Sigmoid colon (tissue), 7 donors: ENCODE results near the gene ME3. TPM values are rescaled to one million over a fixed set of nuclear protein-coding genes. Genes with fewer than 3 reads are reported as not detected.

Experiments
- DNase-seq: peaks from one replicate; pipeline ENCODE4 v3.0.0-alpha.2; 2019
- H3K27ac ChIP-seq, 4 donors: fragments of 200-600 bp; sonication (generic); one replicate each; pipeline ENCODE4 v1.5.1; 2016 to 2019; ENCODE audit warnings: mild to moderate bottlenecking in 1 of 4
- H3K27me3 ChIP-seq, 3 donors: fragments of 200-600 bp; sonication (generic); one replicate each; pipeline ENCODE4 v1.5.1; 2019; ENCODE audit warnings: mild to moderate bottlenecking in 1 of 3
- H3K36me3 ChIP-seq, 4 donors: fragments of 200-600 bp; sonication (generic); one replicate each; pipeline ENCODE4 v1.5.1; 2016 to 2019
- H3K4me1 ChIP-seq, 4 donors: fragments of 200-600 bp; sonication (generic); one replicate each; pipeline ENCODE4 v1.5.1; 2017 to 2019
- H3K4me3 ChIP-seq, 4 donors: fragments of 200-600 bp; sonication (generic); one replicate each; pipeline ENCODE4 v1.5.1; 2017 to 2019; ENCODE audit warnings: mild to moderate bottlenecking in 2 of 4, moderate library complexity in 1 of 4
- H3K9me3 ChIP-seq, 4 donors: fragments of 200-600 bp in 3 of 4; sonication (generic) in 3 of 4; one replicate each; pipeline versions ENCODE4 v1.5.1 to v1.6.1; 2013 to 2019
- CTCF ChIP-seq, 4 experiments: fragments of 450-650 bp in 3 of 4; fragments of 200-600 bp in 1 of 4; IDR thresholded peaks; one replicate each; pipeline ENCODE4 v1.5.1; 2016 to 2019; ENCODE audit warnings: antibody characterized with exemption in 4 of 4, mild to moderate bottlenecking in 3 of 4, moderate library complexity in 2 of 4
- EP300 ChIP-seq, 4 donors: sonication (generic); formaldehyde crosslinking; IDR thresholded peaks; one replicate each; pipeline ENCODE4 v1.6.1; 2017; ENCODE audit warnings: antibody characterized with exemption in 4 of 4
- POLR2A ChIP-seq, 2 donors: fragments of 450-650 bp; IDR thresholded peaks; one replicate each; pipeline ENCODE4 v1.6.1; 2016; ENCODE audit warnings: antibody characterized with exemption in 2 of 2, mild to moderate bottlenecking in 2 of 2, moderate library complexity in 2 of 2
- POLR2AphosphoS5 ChIP-seq, 4 donors: sonication (generic); formaldehyde crosslinking; IDR thresholded peaks; one replicate each; pipeline ENCODE4 v1.6.1; 2017; ENCODE audit warnings: antibody characterized with exemption in 4 of 4
- WGBS, 2 donors: extraction: QIAGEN DNeasy Blood & Tissue Kit; methylation state at CpG; one replicate each; pipeline ENCODE4 v1.1.7; 2013; 5-methylcytosine and 5-hydroxymethylcytosine counted together
- intact Hi-C: fragments of 100-400 bp; cut with DNase I; formaldehyde crosslinking; loops from one replicate; pipeline ENCODE4 v1.15.1; 2023
- polyA plus RNA-seq, 3 donors: library from polyadenylated mRNA; stranded (reverse); fragments of 200-250 nt; gene quantifications; one replicate each; pipeline ENCODE4 v1.2.3, GENCODE V29; 2013
- total RNA-seq, 4 donors: library from RNA; depleted of rRNA; stranded (reverse); fragments of >200 nt; gene quantifications; one replicate each; pipeline ENCODE4 v1.1.0, GENCODE V29; 2016
- donor health status: healthy with polysubstance abuse.
- donor health status: Bipolar disorder and iron deficiency.
- donor health status: healthy.

The ME3 gene
- total and polyA plus RNA-seq, 7 donors: 7.8 to 53.2 (median 25.5) TPM

GRCh38 chr11:86627776-86628455 is 44.5 kb downstream of the ME3 start:
- H3K36me3 ChIP-seq: no peaks in the 10 kb centered on the region
- TF ChIP-seq CTCF (IDR thresholded peaks at IDR 0.05) (no peak), POLR2A (IDR thresholded peaks at IDR 0.05) (no peak), POLR2AphosphoS5 (IDR thresholded peaks at IDR 0.05) (no peak), EP300 (IDR thresholded peaks at IDR 0.05) (no peak)
- peak overlapping the region; percentile 58 to 81 (median 74) for H3K27ac ChIP-seq
- 90 to 93% methylated on average over 7 of the region's 7 CpGs for WGBS, 2 donors
- H3K27me3 ChIP-seq: no peaks in the 10 kb centered on the region
- no peak for DNase-seq
- H3K9me3 ChIP-seq: no peaks in the 10 kb centered on the region
- no peak overlapping the region for H3K4me3 ChIP-seq
- intact Hi-C loops: loop anchor here (2.0 to 5.0 kb wide), 2 partner anchors 45 to 184 kb away; partner anchors contain the start of gene ME3
- H3K4me1 ChIP-seq: peaks cover 0 to 83% (median 55%) of the 10 kb centered on the region in 4 donors

GRCh38 chr11:86625981-86626380 is 46.4 kb downstream of the ME3 start:
- peaks cover 0 to 79% (median 58%) of the 10 kb centered on the region in 4 donors for H3K4me1 ChIP-seq
- H3K4me3 ChIP-seq: no peak overlapping the region
- intact Hi-C loops: loop anchor here (5.0 kb wide), 1 partner anchor 186 kb away; no protein-coding TSS in a partner anchor
- no peaks in the 10 kb centered on the region for H3K36me3 ChIP-seq
- no peaks in the 10 kb centered on the region for H3K9me3 ChIP-seq
- TF ChIP-seq CTCF (IDR thresholded peaks at IDR 0.05) (no peak), POLR2A (IDR thresholded peaks at IDR 0.05) (no peak), EP300 (IDR thresholded peaks at IDR 0.05) (no peak), POLR2AphosphoS5 (IDR thresholded peaks at IDR 0.05) (no peak)
- H3K27me3 ChIP-seq: no peaks in the 10 kb centered on the region
- no peak for DNase-seq
- 75 to 89% methylated on average over 2 of the region's 2 CpGs for WGBS, 2 donors
- peak overlapping the region in 2 of 4 donors; percentile 78 to 81 for H3K27ac ChIP-seq

GRCh38 chr11:86625544-86625943 is 46.9 kb downstream of the ME3 start:
- DNase-seq: no peak
- TF ChIP-seq POLR2A (IDR thresholded peaks at IDR 0.05) (no peak), POLR2AphosphoS5 (IDR thresholded peaks at IDR 0.05) (no peak), CTCF (IDR thresholded peaks at IDR 0.05) (no peak), EP300 (IDR thresholded peaks at IDR 0.05) (no peak)
- WGBS, 2 donors: 82 to 89% methylated on average over 2 of the region's 2 CpGs
- Histone ChIP-seq H3K27ac (peak overlapping the region in 1 of 4 donors; percentile 81), H3K4me1 (peaks cover 0 to 79% (median 56%) of the 10 kb centered on the region in 4 donors), H3K36me3 (no peaks in the 10 kb centered on the region), H3K9me3 (no peaks in the 10 kb centered on the region), H3K4me3 (no peak overlapping the region), H3K27me3 (no peaks in the 10 kb centered on the region)
- intact Hi-C loops: loop anchor here (5.0 kb wide), 1 partner anchor 187 kb away; no protein-coding TSS in a partner anchor

- no peak for TF ChIP-seq EP300 (IDR thresholded peaks at IDR 0.05)
- no peak for TF ChIP-seq POLR2AphosphoS5 (IDR thresholded peaks at IDR 0.05)
- TF ChIP-seq CTCF (IDR thresholded peaks at IDR 0.05): no peak
- TF ChIP-seq POLR2A (IDR thresholded peaks at IDR 0.05): no peak
- Histone ChIP-seq H3K27me3 (no peaks in the 10 kb centered on the region), H3K4me1 (peaks cover 0 to 69% (median 44%) of the 10 kb centered on the region in 4 donors), H3K36me3 (no peaks in the 10 kb centered on the region), H3K4me3 (no peak overlapping the region), H3K9me3 (no peaks in the 10 kb centered on the region), H3K27ac (peak overlapping the region in 1 of 4 donors; percentile 62)
- 71 to 76% methylated on average over 3 of the region's 3 CpGs for WGBS, 2 donors
- no peak for DNase-seq
- intact Hi-C loops: no loop called here
Measured at GRCh38 chr11:86624366-86624765, 48.0 kb downstream of the ME3 start.
